IMR-90 (cell line): Measurements from ENCODE around the gene NENF. TPM values are rescaled to one million over a fixed set of nuclear protein-coding genes. Genes with fewer than 3 reads are reported as not detected.

Experiments
- ATAC-seq: fragments of 200-7000 bp; cut with Tn5 transposase; 2 replicates; pipeline ENCODE4 v1.9.1; 2020; ENCODE audit warnings: low read depth, mild to moderate bottlenecking, moderate library complexity
- BruUV-seq: library from RNA; stranded (reverse); fragments of 400-500 nt; replicated peaks from 2 replicates; lab custom pipeline; 2021; lab: Mats Ljungman, UMichigan
- CTCF ChIA-PET: fragments of 300-600 bp; formaldehyde crosslinking; extraction: SDS; loops from one replicate; lab custom pipeline; 2021; ENCODE audit warnings: antibody characterized with exemption; lab: Yijun Ruan, JAX
- POLR2A ChIA-PET: fragments of 300-600 bp; sonication (Branson Sonifier 250); formaldehyde crosslinking; loops from one replicate; lab custom pipeline; 2022; ENCODE audit warnings: antibody characterized with exemption; ENCODE audit not compliant: unreplicated experiment; lab: Charles Lee
- DNase-seq: peaks from one replicate; pipeline ENCODE4 v3.0.0; 2013
- H2AFZ ChIP-seq: replicated peaks from 2 replicates; pipeline ENCODE3; 2013; ENCODE audit warnings: low read length, mild to moderate bottlenecking; ENCODE audit not compliant: poor library complexity
- H2AK5ac ChIP-seq: 2 replicates; pipeline ENCODE4 v1.6.1; 2013; ENCODE audit warnings: low read depth, low read length, inconsistent platforms
- H2AK9ac ChIP-seq: replicated peaks from 2 replicates; pipeline ENCODE3; 2013; ENCODE audit warnings: mild to moderate bottlenecking, low read depth, low read length, moderate library complexity; ENCODE audit not compliant: poor library complexity
- H2BK120ac ChIP-seq: 2 replicates; pipeline ENCODE4 v1.6.1; 2013; ENCODE audit warnings: low read depth, low read length, inconsistent platforms
- H2BK15ac ChIP-seq: 3 replicates; pipeline ENCODE4 v1.6.1; 2013; ENCODE audit warnings: low read depth, low read length, inconsistent platforms
- H2BK20ac ChIP-seq: 2 replicates; pipeline ENCODE4 v1.6.1; 2013; ENCODE audit warnings: low read depth, mild to moderate bottlenecking, inconsistent platforms, low read length, moderate library complexity
- H2BK5ac ChIP-seq: 2 replicates; pipeline ENCODE4 v1.6.1; 2013; ENCODE audit warnings: mild to moderate bottlenecking, low read depth, low read length, inconsistent platforms; ENCODE audit not compliant: poor library complexity, severe bottlenecking
- H3K14ac ChIP-seq: replicated peaks from 2 replicates; pipeline ENCODE4 v1.6.1; 2013; ENCODE audit warnings: low read depth, low read length, inconsistent platforms
- H3K18ac ChIP-seq: 2 replicates; pipeline ENCODE4 v1.6.1; 2013; ENCODE audit warnings: low read depth, low read length, control low read depth
- H3K23ac ChIP-seq: 2 replicates; pipeline ENCODE4 v1.6.1; 2013; ENCODE audit warnings: low read depth, low read length, inconsistent platforms
- H3K27ac ChIP-seq: 2 replicates; pipeline ENCODE4 v1.5.1; 2013; ENCODE audit warnings: mild to moderate bottlenecking, control low read depth, low read length; ENCODE audit not compliant: insufficient read depth
- H3K27me3 ChIP-seq: 2 replicates; pipeline ENCODE4 v1.6.1; 2013; ENCODE audit warnings: low read length; ENCODE audit not compliant: control insufficient read depth, insufficient read depth
- H3K36me3 ChIP-seq: 2 replicates; pipeline ENCODE4 v1.6.1; 2013; ENCODE audit warnings: low read length, mixed read lengths; ENCODE audit not compliant: control insufficient read depth, insufficient read depth
- H3K4ac ChIP-seq: 2 replicates; pipeline ENCODE4 v1.6.1; 2013; ENCODE audit warnings: low read depth, low read length, inconsistent platforms
- H3K4me1 ChIP-seq: 2 replicates; pipeline ENCODE4 v1.6.1; 2013; ENCODE audit warnings: low read length, mixed read lengths; ENCODE audit not compliant: control insufficient read depth, insufficient read depth
- H3K4me2 ChIP-seq: 2 replicates; pipeline ENCODE4 v1.6.1; 2013; ENCODE audit warnings: low read depth, mild to moderate bottlenecking, control low read depth, low read length, moderate library complexity
- H3K4me3 ChIP-seq: 2 replicates; pipeline ENCODE4 v1.5.1; 2013; ENCODE audit warnings: low read depth, mild to moderate bottlenecking, control low read depth, low read length, moderate library complexity; ENCODE audit not compliant: insufficient read depth
- H3K56ac ChIP-seq: 2 replicates; pipeline ENCODE4 v1.6.1; 2013; ENCODE audit warnings: low read length, inconsistent platforms; ENCODE audit not compliant: insufficient read depth; ENCODE audit errors: extremely low read depth
- H3K79me1 ChIP-seq, 2 experiments: 2 replicates each; pipeline ENCODE4 v1.6.1; 2013; ENCODE audit warnings: low read length in 2 of 2, inconsistent platforms in 1 of 2, low read depth in 1 of 2
- H3K9ac ChIP-seq: 2 replicates; pipeline ENCODE4 v1.6.1; 2013; ENCODE audit warnings: low read depth, low read length, control low read depth
- H3K9me1 ChIP-seq: 2 replicates; pipeline ENCODE4 v1.6.1; 2013; ENCODE audit warnings: low read length, inconsistent platforms; ENCODE audit not compliant: insufficient read depth
- H3K9me3 ChIP-seq: 2 replicates; pipeline ENCODE4 v1.6.1; 2013; ENCODE audit warnings: low read length; ENCODE audit not compliant: control insufficient read depth, insufficient read depth
- H4K20me1 ChIP-seq: 2 replicates; pipeline ENCODE4 v1.6.1; 2013; ENCODE audit warnings: low read length, inconsistent platforms; ENCODE audit not compliant: insufficient read depth
- H4K5ac ChIP-seq: 2 replicates; pipeline ENCODE4 v1.6.1; 2013; ENCODE audit warnings: mild to moderate bottlenecking, low read depth, low read length, control low read depth
- H4K8ac ChIP-seq, 2 experiments: 2 replicates each; pipeline ENCODE4 v1.6.1; 2013; ENCODE audit warnings: low read depth in 2 of 2, low read length in 2 of 2, control low read depth in 1 of 2, inconsistent platforms in 1 of 2
- H4K91ac ChIP-seq: 2 replicates; pipeline ENCODE4 v1.6.1; 2013; ENCODE audit warnings: low read depth, low read length, inconsistent platforms; ENCODE audit not compliant: insufficient read depth
- BHLHE40 ChIP-seq: fragments of 150-350 bp; IDR thresholded peaks from 2 replicates; pipeline ENCODE4 v1.6.1; 2016; ENCODE audit warnings: mild to moderate bottlenecking, low read depth, low read length
- CEBPB ChIP-seq: IDR thresholded peaks from 2 replicates; pipeline ENCODE4 v1.6.1; 2012; ENCODE audit warnings: low read depth, low read length, improper control_type of control experiment
- CHD1 ChIP-seq: IDR thresholded peaks from 2 replicates; pipeline ENCODE4 v1.6.1; 2012; ENCODE audit warnings: low read depth, low read length, improper control_type of control experiment
- CTCF ChIP-seq: conservative IDR thresholded peaks from 2 replicates; pipeline ENCODE4 v1.5.1; 2012; ENCODE audit warnings: mild to moderate bottlenecking, low read depth, low read length, improper control_type of control experiment
- ELK1 ChIP-seq: fragments of 150-350 bp; IDR thresholded peaks from 2 replicates; pipeline ENCODE4 v1.6.1; 2016; ENCODE audit warnings: low read depth, mild to moderate bottlenecking, low read length, moderate library complexity, borderline replicate concordance
- MXI1 ChIP-seq: IDR thresholded peaks from 2 replicates; pipeline ENCODE4 v1.6.1; 2012; ENCODE audit warnings: low read depth, mild to moderate bottlenecking, low read length, moderate library complexity, borderline replicate concordance
- NFE2L2 ChIP-seq: fragments of 150-350 bp; IDR thresholded peaks from 2 replicates; pipeline ENCODE4 v1.6.1; 2016; ENCODE audit warnings: low read depth, mild to moderate bottlenecking, low read length
- POLR2A ChIP-seq: IDR thresholded peaks from 2 replicates; pipeline ENCODE4 v1.6.1; 2012; ENCODE audit warnings: mild to moderate bottlenecking, low read depth, low read length
- RAD21 ChIP-seq: IDR thresholded peaks from 2 replicates; pipeline ENCODE4 v1.6.1; 2012; ENCODE audit warnings: low read length, improper control_type of control experiment
- RCOR1 ChIP-seq: IDR thresholded peaks from 2 replicates; pipeline ENCODE4 v1.6.1; 2012; ENCODE audit warnings: mild to moderate bottlenecking, low read length, improper control_type of control experiment; ENCODE audit not compliant: insufficient replicate concordance
- RFX5 ChIP-seq: IDR thresholded peaks from 2 replicates; pipeline ENCODE4 v1.8.0; 2012; ENCODE audit warnings: low read depth, mild to moderate bottlenecking, low read length, moderate library complexity
- SMC3 ChIP-seq: fragments of 150-350 bp; IDR thresholded peaks from 2 replicates; pipeline ENCODE4 v1.6.1; 2016; ENCODE audit warnings: low read depth, mild to moderate bottlenecking, antibody characterized with exemption, low read length, moderate library complexity
- USF2 ChIP-seq: fragments of 150-350 bp; IDR thresholded peaks from 2 replicates; pipeline ENCODE4 v1.6.1; 2017; ENCODE audit warnings: mild to moderate bottlenecking, antibody characterized with exemption, low read length, low read depth
- WGBS, 2 experiments: methylation state at CpG; one replicate each; pipeline versions ENCODE4 v1.1.5 to v1.1.7; 2013; ENCODE audit warnings: missing lambda C conversion rate in 2 of 2; ENCODE audit not compliant: insufficient read length in 1 of 2; ENCODE audit errors: extremely low coverage in 2 of 2; 5-methylcytosine and 5-hydroxymethylcytosine counted together
- dilution Hi-C: fragments of 300-500 bp; cut with HindIII; formaldehyde crosslinking; loops from one replicate; pipeline ENCODE4 v1.14.3; 2018; ENCODE audit warnings: low sequenced_read_pairs; ENCODE audit not compliant: unreplicated experiment
- in situ Hi-C: fragments of 300-500 bp; cut with MboI; formaldehyde crosslinking; loops from 3 replicates; pipeline ENCODE4 v1.14.3; 2019; ENCODE audit warnings: low sequenced_read_pairs, inconsistent platforms, mixed read lengths
- intact Hi-C: fragments of 100-400 bp; cut with micrococcal nuclease; formaldehyde crosslinking; loops from 2 replicates; pipeline ENCODE4 v1.10.0; 2022
- polyA plus RNA-seq, 3 experiments: library from polyadenylated mRNA; depleted of rRNA; stranded (reverse); fragments of >200 nt; gene quantifications; 2 replicates each; pipeline ENCODE4 v1.2.3, GENCODE V29; 2012; ENCODE audit warnings: low replicate concordance in 1 of 3
- total RNA-seq: library from RNA; depleted of rRNA; stranded (reverse); fragments of >200 nt; gene quantifications from 2 replicates; pipeline ENCODE4 v1.2.3, GENCODE V29; 2012

NENF gene
- total and polyA plus RNA-seq, 2 of the 4 experiments (the other 2 are of a cell fraction) = 16.0 to 40.4 TPM

GRCh38 chr1:212414328-212415106 lies 18.2 kb upstream of the NENF start, which contains the start of gene PACC1:
Gene PACC1, minus strand, starts transcription at chr1:212414886. Its CDS starts 129 bp downstream, at chr1:212414757.
- no peaks in the 10 kb centered on the region for H4K20me1 ChIP-seq
- H3K27ac ChIP-seq = peak within 1 kb of the TSS; percentile 5; the same call in 1 of the 2 replicates
- ATAC-seq (peak; percentile 97), DNase-seq (peak; percentile 80)
- H3K14ac ChIP-seq = peak within 1 kb of the TSS; percentile 91
- peaks cover 3% of the 10 kb centered on the region; the same call in 1 of the 2 replicates for H3K4me1 ChIP-seq
- in situ Hi-C loops (no loop called here), dilution Hi-C loops (no loop called here), intact Hi-C loops (no loop called here)
- H2AK9ac ChIP-seq = peak within 1 kb of the TSS; percentile 89
- 1% methylated on average over 14 of the region's 74 CpGs; no CpG with 5 or more reads in 1 of the 2 experiments for WGBS, 2 experiments
- no TSS peak for BruUV-seq
- no peak within 1 kb of the TSS for H3K18ac ChIP-seq
- peak within 1 kb of the TSS; percentile 81 for H3K4me2 ChIP-seq
- H2BK120ac ChIP-seq = peak within 1 kb of the TSS; percentile 40; the same call in 1 of the 2 replicates
- H3K4me3 ChIP-seq = peak within 1 kb of the TSS; percentile 78
- ChIA-PET CTCF (interaction anchor here (1.2 kb wide), 1 partner anchor 41 kb away, joined by 5 read pairs; no protein-coding TSS in a partner anchor), POLR2A (no interaction called here)
- peak within 1 kb of the TSS; percentile 16; the same call in 1 of the 2 replicates for H3K56ac ChIP-seq
- H3K9ac ChIP-seq = peak within 1 kb of the TSS; percentile 65
- peak within 1 kb of the TSS; percentile 43 for H2BK5ac ChIP-seq
- H3K36me3 ChIP-seq = peaks cover 9% of the 10 kb centered on the region
- peak within 1 kb of the TSS; percentile 49; the same call in 1 of the 2 replicates for H2BK20ac ChIP-seq
- peaks cover 6% of the 10 kb centered on the region; the same call in 1 of the 2 replicates for H3K9me1 ChIP-seq
- H2AFZ ChIP-seq = peak within 1 kb of the TSS; percentile 100
- H3K79me1 ChIP-seq = peaks cover 8 to 24% of the 10 kb centered on the region in 2 experiments
- H3K9me3 ChIP-seq = no peaks in the 10 kb centered on the region
- H3K4ac ChIP-seq = peak within 1 kb of the TSS; percentile 69
- H2AK5ac ChIP-seq = peak within 1 kb of the TSS; percentile 63; the same call in 1 of the 2 replicates
- H3K27me3 ChIP-seq = no peaks in the 10 kb centered on the region
- peak within 1 kb of the TSS; percentile 46; the same call in 1 of the 2 replicates for H4K5ac ChIP-seq
- H4K8ac ChIP-seq = peak within 1 kb of the TSS; percentile 64 to 94
- H2BK15ac ChIP-seq = peak within 1 kb of the TSS; percentile 93; the same call in 1 of the 3 replicates
- peak within 1 kb of the TSS; percentile 41 for H4K91ac ChIP-seq
- H3K23ac ChIP-seq = peak within 1 kb of the TSS; percentile 81; the same call in 1 of the 2 replicates
- TF ChIP-seq MXI1 (peak; percentile 65; the same call in 1 of the 2 replicates), ELK1 (no peak), BHLHE40 (peak; percentile 68), NFE2L2 (no peak), SMC3 (no peak), RCOR1 (no peak), RFX5 (no peak), USF2 (peak; percentile 85), RAD21 (no peak), POLR2A (no peak), CHD1 (no peak), CTCF (no peak), CEBPB (no peak)
